ENCODE results near the gene HES7.

HES7 gene

DNA sequence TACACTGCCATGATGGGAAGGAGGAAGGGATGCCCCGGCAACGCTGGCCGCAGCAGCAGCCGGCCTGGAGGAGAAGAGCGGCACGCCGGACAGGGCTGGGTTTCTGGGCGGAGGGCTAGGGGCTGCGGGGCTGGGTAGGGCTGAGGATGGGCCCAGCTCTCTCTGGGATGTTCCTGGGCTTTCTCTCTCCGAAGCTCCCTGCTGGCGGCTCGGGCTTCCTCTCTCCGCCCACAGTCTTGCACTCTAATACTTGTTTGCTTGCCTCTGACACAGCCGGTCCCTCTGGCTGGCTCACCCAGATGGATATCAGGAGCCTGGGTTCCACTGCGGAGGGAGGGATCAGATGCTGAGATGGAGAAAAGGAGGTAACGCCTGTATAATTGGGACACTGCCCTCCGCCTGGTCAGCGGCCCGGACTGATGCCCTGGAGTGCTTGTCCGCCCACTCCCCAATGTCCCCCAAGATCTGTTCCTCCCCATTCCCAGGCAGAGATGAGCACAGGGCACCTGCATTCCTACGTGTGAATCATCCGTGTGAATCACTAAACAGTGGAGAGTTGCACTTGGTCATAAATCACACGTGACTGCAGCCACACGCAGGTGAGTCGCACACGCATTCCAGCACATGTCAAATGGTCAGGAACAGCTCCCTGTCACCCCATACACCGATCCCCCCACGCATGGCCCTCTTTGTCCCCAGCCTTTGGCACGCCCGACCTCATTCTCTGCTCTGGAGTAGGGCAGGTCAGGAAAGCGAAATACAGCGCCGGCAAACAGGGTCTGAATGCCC lies 5.7 kb downstream of the HES7 start, which contains the start of gene ALOXE3:
ALOXE3 (minus strand) TSS at position 535 of the 789 bp plus-strand sequence; CDS start at position 11, 524 bp downstream.
- ATAC-seq = peak; percentile 26
- TF ChIP-seq OSR1 (CRISPR knock-in tag; IDR thresholded peaks at IDR 0.05) = no peak
- TF ChIP-seq, protein P1, sequence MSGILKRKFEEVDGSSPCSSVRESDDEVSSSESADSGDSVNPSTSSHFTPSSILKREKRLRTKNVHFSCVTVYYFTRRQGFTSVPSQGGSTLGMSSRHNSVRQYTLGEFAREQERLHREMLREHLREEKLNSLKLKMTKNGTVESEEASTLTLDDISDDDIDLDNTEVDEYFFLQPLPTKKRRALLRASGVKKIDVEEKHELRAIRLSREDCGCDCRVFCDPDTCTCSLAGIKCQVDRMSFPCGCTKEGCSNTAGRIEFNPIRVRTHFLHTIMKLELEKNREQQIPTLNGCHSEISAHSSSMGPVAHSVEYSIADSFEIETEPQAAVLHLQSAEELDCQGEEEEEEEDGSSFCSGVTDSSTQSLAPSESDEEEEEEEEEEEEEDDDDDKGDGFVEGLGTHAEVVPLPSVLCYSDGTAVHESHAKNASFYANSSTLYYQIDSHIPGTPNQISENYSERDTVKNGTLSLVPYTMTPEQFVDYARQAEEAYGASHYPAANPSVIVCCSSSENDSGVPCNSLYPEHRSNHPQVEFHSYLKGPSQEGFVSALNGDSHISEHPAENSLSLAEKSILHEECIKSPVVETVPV (CRISPR knock-in tag; IDR thresholded peaks at IDR 0.05) = no peak

DNA sequence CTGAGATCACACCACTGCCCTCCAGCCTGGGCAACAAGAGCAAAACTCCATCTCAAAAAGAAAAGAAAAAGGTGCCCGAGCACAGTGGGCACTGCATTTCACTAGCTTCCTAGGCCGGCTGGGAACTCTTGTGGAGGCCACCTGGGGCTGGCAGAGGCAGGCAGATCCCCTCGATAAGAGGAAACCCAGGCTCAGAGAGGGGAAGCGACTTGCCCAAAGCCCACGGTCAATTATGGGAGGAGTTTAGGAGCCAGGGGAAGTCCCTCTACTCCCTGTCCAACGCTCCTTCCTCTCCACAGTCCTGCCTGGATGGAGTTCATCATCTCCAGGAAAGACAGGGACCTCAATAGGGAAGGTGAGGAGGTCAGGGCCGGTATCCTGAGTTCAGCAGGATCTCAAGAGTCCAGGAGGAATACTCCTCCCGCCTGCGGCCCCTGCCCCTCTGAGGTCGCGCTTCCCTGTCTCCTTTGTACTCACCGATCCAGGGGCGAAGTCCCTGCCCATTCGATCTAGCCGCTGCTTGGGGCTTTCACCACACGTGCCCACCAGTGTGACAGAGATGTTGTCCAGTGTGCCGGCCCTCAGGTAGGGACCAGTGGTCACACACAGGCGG lies 6.4 kb downstream of the HES7 start:
- TF ChIP-seq ZFP30 (CRISPR knock-in tag; IDR thresholded peaks at IDR 0.05) (no peak), GLIS3 (CRISPR knock-in tag; IDR thresholded peaks at IDR 0.05) (no peak), ISL1 (CRISPR knock-in tag; IDR thresholded peaks at IDR 0.05) (no peak), ZFP3 (CRISPR knock-in tag; IDR thresholded peaks at IDR 0.05) (no peak), CSDC2 (CRISPR knock-in tag; IDR thresholded peaks at IDR 0.05) (no peak), SNAI2 (CRISPR knock-in tag; IDR thresholded peaks at IDR 0.05) (no peak), ARNTL (CRISPR knock-in tag; IDR thresholded peaks at IDR 0.05; ENCODE audit: borderline replicate concordance, low read depth) (no peak), ZC3H10 (CRISPR knock-in tag; IDR thresholded peaks at IDR 0.05) (no peak), TOX (CRISPR knock-in tag; IDR thresholded peaks at IDR 0.05; ENCODE audit: borderline replicate concordance) (no peak)
- TF ChIP-seq, protein P2, sequence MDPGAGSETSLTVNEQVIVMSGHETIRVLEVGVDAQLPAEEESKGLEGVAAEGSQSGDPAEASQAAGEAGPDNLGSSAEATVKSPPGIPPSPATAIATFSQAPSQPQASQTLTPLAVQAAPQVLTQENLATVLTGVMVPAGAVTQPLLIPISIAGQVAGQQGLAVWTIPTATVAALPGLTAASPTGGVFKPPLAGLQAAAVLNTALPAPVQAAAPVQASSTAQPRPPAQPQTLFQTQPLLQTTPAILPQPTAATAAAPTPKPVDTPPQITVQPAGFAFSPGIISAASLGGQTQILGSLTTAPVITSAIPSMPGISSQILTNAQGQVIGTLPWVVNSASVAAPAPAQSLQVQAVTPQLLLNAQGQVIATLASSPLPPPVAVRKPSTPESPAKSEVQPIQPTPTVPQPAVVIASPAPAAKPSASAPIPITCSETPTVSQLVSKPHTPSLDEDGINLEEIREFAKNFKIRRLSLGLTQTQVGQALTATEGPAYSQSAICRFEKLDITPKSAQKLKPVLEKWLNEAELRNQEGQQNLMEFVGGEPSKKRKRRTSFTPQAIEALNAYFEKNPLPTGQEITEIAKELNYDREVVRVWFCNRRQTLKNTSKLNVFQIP (CRISPR knock-in tag; IDR thresholded peaks at IDR 0.05; ENCODE audit: borderline replicate concordance, low read depth) = no peak
- no peak for ATAC-seq

DNA sequence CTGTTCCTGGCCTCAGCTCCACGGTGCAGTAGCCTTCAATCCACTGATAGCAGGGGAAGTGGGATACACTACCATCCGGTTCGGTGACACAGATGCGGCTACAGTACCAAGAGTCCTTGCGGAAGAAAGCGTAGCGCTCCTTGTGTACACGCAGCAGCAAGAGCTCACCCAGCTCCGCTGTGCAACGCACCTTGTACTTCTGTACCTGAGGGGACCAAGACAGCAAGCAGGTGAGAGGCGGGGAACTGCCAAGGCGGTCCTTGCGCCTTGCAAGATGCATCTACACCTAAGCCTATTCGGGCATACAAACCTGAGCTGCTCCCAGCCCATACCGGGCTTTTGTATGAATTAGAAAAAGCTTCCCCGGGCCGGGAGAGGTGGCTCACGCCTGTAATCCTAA lies 7.1 kb downstream of the HES7 start:
- ATAC-seq = no peak
- TF ChIP-seq ZFP30 (CRISPR knock-in tag; IDR thresholded peaks at IDR 0.05) (no peak), ZNF8 (CRISPR knock-in tag; IDR thresholded peaks at IDR 0.05) (no peak), ISL1 (CRISPR knock-in tag; IDR thresholded peaks at IDR 0.05) (no peak), ARNTL (CRISPR knock-in tag; IDR thresholded peaks at IDR 0.05; ENCODE audit: borderline replicate concordance, low read depth) (no peak), ESRRG (CRISPR knock-in tag; IDR thresholded peaks at IDR 0.05) (no peak), ZNF70 (CRISPR knock-in tag; IDR thresholded peaks at IDR 0.05) (no peak), GLIS3 (CRISPR knock-in tag; IDR thresholded peaks at IDR 0.05) (no peak), ZFP3 (CRISPR knock-in tag; IDR thresholded peaks at IDR 0.05) (no peak), CSDC2 (CRISPR knock-in tag; IDR thresholded peaks at IDR 0.05) (no peak), SNAI2 (CRISPR knock-in tag; IDR thresholded peaks at IDR 0.05) (no peak)
- TF ChIP-seq, protein P3, sequence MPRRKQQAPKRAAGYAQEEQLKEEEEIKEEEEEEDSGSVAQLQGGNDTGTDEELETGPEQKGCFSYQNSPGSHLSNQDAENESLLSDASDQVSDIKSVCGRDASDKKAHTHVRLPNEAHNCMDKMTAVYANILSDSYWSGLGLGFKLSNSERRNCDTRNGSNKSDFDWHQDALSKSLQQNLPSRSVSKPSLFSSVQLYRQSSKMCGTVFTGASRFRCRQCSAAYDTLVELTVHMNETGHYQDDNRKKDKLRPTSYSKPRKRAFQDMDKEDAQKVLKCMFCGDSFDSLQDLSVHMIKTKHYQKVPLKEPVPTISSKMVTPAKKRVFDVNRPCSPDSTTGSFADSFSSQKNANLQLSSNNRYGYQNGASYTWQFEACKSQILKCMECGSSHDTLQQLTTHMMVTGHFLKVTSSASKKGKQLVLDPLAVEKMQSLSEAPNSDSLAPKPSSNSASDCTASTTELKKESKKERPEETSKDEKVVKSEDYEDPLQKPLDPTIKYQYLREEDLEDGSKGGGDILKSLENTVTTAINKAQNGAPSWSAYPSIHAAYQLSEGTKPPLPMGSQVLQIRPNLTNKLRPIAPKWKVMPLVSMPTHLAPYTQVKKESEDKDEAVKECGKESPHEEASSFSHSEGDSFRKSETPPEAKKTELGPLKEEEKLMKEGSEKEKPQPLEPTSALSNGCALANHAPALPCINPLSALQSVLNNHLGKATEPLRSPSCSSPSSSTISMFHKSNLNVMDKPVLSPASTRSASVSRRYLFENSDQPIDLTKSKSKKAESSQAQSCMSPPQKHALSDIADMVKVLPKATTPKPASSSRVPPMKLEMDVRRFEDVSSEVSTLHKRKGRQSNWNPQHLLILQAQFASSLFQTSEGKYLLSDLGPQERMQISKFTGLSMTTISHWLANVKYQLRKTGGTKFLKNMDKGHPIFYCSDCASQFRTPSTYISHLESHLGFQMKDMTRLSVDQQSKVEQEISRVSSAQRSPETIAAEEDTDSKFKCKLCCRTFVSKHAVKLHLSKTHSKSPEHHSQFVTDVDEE (CRISPR knock-in tag; IDR thresholded peaks at IDR 0.05) = no peak

DNA sequence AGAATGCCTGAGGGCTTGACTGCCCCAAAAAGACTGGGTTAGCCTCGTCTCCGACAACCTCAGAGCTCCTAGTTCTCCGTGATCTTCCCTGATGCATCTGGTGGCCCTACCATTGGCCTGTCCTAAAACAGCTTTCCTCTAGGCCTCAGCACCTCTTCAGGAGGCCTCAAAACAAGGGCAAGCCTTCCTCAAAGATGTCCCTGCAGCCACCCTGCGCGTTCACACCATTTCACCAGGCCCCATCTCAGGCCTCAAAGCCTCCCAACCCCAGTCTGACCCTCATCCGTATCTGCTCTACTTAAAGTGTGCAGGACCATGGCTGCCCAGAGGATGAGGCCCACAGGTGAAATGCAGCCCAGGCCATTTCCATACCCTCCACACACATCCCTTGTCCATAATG lies 13.0 kb downstream of the HES7 start:
- TF ChIP-seq ARNTL (CRISPR knock-in tag; IDR thresholded peaks at IDR 0.05; ENCODE audit: borderline replicate concordance, low read depth) (no peak), SNAI2 (CRISPR knock-in tag; IDR thresholded peaks at IDR 0.05) (no peak)
- ATAC-seq = no peak

DNA sequence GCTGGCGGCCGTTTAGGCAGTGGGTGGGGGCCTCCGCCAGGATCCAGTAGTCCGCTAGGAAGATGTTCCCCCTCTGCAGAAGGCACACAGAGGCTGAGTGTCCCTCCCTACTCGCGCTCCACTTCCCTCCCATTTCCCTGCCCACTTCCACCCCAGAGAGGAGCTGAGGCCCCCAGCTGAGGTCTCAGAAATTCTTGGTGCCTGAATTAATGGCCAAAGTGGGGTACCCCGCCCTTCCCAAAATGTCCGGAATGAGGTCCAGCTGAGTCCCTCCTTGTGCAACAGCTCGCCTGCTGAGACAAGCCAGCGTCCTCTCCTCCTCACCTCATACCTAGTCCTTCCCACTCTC lies 13.5 kb downstream of the HES7 start:
- no peak for ATAC-seq
- TF ChIP-seq, protein P1 (CRISPR knock-in tag; IDR thresholded peaks at IDR 0.05) = no peak
- TF ChIP-seq RARB (CRISPR knock-in tag; IDR thresholded peaks at IDR 0.05) (no peak), ZNF8 (CRISPR knock-in tag; IDR thresholded peaks at IDR 0.05) (no peak), ISL1 (CRISPR knock-in tag; IDR thresholded peaks at IDR 0.05) (no peak), ARNTL (CRISPR knock-in tag; IDR thresholded peaks at IDR 0.05; ENCODE audit: borderline replicate concordance, low read depth) (no peak), ZNF565 (CRISPR knock-in tag; conservative IDR thresholded peaks at IDR 0.05; ENCODE audit: low read depth) (no peak), TOX (CRISPR knock-in tag; IDR thresholded peaks at IDR 0.05; ENCODE audit: borderline replicate concordance) (no peak), GLIS3 (CRISPR knock-in tag; IDR thresholded peaks at IDR 0.05) (no peak)
- TF ChIP-seq, protein P3 (CRISPR knock-in tag; IDR thresholded peaks at IDR 0.05) = no peak
- TF ChIP-seq, protein P4, sequence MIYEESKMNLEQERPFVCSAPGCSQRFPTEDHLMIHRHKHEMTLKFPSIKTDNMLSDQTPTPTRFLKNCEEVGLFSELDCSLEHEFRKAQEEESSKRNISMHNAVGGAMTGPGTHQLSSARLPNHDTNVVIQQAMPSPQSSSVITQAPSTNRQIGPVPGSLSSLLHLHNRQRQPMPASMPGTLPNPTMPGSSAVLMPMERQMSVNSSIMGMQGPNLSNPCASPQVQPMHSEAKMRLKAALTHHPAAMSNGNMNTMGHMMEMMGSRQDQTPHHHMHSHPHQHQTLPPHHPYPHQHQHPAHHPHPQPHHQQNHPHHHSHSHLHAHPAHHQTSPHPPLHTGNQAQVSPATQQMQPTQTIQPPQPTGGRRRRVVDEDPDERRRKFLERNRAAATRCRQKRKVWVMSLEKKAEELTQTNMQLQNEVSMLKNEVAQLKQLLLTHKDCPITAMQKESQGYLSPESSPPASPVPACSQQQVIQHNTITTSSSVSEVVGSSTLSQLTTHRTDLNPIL (CRISPR knock-in tag; IDR thresholded peaks at IDR 0.05; ENCODE audit: low read depth) = no peak
